OCI-M1 (cell line): Measurements from ENCODE around the gene SRGN.
"Not testable (repeated sequence)": the region's sequence is repeated elsewhere in the genome, so short reads cannot be mapped to it uniquely, and the experiment has no call there.

ENCODE experiments used
- DNase-seq: peaks from one replicate; lab custom pipeline; 2025; lab: John Stamatoyannopoulos, UW

SRGN gene, protein sequence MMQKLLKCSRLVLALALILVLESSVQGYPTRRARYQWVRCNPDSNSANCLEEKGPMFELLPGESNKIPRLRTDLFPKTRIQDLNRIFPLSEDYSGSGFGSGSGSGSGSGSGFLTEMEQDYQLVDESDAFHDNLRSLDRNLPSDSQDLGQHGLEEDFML

DNA sequence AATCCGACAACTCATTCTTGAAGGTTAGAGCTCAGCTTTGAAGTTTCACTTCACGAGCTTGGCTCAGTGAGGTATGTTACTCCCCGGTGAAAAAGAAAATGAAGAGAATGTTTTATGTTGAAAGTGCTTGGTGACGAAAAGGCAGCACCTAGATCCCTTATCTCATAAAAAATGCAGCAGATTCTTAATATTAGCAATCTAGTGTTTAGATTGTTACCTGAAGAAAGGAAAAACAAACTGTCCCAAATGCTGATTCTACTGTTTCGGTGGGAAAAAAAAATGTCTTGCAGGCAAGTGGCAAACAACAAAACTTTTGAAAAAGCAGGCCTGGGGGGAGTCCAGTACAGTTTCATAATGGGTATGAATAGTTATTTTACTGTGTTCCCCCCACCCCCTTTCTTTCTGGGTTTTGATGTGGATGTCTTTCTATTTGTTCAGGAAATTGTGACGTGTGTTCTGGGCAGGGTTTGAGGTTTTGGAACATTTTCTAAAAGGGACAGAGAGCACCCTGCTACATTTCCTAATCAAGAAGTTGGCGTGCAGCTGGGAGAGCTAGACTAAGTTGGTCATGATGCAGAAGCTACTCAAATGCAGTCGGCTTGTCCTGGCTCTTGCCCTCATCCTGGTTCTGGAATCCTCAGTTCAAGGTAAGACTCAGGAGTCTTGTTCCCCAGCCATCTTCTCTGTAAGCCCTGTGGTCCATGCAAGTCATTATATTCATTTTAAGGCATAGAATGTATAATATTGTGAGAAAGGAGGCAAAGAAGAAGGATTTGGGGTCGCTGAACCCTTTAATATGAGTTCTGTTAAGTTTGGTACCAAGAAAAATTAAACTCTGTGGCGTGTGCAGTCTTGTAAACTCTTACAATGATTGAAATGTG lies at the start of gene SRGN:
Gene SRGN (plus strand): TSS at position 514 of the 881 bp plus-strand sequence. CDS start 55 bp downstream, at position 569.
- DNase-seq = peak; percentile 97

DNA sequence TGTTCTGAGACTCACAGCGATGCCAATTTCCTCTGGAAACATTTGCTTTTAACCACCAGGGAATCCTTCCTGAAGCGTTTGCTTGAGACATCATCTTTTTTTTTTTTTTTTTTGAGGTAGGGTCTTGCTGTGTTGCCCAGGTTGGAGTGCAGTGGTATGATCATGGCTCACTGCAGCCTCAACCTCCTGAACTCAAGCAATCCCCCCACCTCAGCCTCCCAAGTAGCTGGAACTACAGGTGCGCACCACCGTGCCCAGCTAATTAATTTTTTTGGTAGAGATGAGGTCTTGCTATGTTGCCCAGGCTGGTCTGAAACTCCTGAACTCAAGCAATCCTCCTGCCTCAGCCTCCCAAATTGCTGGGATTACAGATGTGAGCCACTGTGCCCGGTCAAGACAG lies 47.0 kb upstream of the SRGN start:
- not testable (repeated sequence) for DNase-seq

DNA sequence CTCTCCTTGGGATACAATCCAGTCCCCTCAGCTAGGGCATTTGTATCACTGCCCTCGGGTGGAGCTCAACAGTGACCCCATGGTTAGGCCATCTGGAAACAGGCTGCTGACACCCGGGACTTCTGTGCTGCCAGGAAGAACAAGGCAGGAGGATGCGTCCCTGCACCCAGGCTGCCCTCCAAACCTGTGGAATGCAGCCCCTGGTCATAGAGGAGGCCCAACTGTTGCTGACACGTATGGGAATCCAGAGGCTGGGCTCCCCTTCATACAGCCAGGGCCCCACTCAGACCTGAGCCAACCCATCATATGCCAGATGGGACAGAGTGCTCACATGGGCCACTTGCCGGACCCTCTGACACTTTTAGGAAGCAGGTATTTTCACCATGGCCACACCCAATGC lies 45.5 kb upstream of the SRGN start:
- no peak for DNase-seq

DNA sequence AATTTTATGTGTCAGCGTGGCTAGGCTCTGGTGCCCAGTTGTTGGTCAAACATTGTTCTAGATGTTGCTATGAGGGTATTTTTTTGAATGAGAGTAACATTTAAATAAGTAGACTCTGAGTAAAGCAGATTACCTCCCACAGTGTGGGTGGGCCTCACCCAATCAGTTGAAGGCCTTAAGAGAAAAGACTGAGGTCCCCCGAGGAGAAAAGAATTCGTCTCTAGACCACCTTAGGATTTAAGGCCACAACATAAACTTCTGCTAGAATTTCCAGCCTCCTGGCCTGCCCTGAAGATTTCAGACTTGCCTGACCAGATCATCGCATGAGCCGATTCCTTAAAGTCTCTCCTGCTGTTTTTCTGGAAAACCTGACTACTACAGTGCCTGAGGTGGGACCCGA lies 45.1 kb upstream of the SRGN start:
- no peak for DNase-seq

DNA sequence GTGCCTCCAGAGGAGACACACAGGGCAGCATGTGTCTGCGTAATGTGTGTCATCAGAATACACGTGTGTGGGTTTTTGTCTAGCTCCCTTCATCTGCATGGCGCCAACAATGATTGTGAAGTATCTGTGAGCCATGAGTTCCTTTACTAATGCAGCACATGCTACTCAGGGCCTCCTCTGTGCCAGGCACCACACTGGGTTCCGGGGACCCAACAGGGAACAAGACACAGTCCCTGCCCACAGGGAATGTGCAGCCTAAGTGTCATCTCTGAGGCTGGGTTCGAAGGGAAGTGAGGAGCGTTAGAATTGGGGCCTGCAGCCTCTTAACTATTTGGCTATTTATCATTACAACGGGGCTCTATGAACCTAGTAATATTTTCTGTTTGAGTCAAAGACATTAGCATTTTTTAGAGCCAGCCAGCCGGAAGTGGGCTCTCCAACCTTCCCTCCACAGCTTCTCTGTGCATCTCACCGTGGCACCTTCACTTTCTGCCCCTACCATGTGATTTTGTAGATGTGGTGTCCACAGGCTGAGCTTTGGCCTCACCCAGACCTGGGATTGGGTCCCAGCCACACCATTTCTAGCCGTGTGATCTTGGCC lies 43.9 kb upstream of the SRGN start:
- DNase-seq = no peak

DNA sequence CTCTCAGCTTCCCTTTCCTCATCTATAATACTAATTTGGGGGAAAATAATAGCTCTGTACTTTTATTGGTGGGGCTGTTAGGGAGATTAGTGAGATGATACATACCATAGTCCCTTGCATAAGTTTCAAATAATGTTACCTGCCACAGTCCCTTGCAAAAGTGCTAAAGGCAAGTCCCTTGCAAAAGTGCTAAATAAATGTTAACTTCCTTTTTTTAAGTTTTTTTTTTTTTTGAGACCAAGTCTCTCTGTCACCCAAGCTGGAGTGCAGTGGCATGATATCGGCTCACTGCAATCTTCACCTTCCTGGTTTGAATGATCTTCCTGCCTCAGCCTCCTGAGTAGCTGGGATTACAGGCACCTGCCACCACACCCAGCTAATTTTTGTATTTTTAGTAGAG lies 43.4 kb upstream of the SRGN start:
- DNase-seq = peak; percentile 89

DNA sequence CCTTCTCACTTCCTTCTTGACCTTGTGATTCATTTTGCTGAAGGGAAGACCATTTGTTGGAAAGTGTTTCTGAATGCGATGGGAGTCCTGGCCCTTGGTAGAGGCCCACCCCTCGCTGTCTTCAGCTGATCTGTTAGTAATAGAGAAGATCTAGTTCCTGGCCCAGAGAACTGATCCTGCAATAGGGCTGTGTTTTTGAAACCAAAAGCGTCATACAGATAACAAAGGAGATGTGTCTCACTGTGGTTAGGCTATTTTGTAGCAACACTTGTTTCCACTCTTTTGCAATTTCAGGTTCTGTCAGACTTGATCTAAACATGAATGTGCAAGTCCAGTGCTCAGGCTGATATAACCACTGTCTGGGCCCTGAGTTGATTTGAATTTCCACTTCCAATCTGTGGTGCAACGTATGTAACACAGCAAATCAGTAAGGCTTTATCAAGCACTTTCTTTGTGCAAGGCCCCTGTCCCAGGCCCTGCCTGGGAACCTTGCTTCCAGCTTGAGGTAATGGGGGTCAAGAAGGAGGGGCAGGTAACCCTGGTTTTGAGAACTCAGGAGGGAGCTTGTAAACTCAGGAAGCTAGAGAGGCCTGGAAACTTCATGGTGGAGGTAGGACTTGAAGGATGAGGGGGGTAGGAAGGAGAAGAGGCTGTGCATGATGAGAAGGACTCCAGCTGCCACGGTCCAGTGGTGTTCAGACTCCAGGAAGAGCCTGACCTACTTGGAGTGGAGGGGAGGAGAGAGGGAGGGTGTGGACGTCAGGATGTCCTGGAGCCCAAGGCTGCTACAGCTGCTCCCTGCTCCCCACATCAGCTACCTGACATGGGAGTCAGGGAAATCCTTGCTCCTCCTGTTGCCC lies 42.2 kb upstream of the SRGN start:
- peak; percentile 94 for DNase-seq

DNA sequence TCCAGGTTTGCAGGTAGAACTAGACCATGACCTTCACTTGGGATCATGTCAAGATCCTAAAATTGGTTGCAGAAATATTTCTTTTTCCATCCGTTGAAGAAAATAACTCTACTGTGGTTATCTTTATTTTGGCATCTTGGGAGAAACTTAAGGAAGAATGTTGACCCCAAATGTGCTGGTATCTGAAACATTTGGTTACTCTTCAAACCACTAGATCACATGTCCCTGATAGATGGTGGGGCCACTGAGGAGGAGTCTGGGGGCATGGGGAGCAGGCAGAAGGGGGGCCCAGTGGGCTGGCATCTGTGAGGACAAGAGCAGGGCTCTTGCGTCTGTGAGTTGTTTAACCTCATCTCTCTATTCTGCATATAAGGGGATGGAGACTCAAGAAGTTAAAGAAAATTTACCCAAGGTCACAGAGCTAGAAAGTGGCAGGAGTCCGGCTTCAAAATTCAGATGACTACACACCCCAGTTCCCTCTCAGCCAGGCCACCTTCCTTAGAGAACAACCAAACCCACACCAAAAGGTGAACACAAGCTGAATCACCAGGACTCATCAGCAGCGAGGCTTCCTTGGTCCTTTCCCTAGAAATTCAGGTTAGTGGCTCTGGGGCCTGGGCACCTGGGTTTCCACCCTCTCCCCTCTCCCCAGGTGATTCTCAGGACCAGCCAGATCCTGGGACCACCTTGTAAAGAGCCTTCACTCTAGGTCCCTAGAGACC lies 40.6 kb upstream of the SRGN start:
- no peak for DNase-seq

DNA sequence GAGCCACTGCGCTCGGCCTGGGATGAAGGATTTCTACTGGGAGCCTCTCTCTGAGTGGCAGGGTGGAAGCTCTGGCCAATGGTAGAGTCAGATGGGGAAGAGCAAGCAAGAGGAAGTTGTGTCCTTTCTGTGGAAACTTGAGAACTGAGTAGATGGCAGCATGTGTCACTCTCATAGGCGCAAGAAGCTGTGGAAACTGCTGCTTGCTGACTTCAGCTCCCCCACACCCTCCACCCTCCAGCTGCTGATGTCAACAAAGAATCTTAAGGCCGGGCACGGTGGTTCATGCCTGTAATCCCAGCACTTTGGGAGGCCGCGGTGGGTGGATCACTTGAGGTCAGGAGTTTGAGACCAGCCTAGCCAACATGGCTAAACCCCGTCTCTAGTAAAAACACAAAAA lies 39.8 kb upstream of the SRGN start:
- DNase-seq = peak; percentile 71

DNA sequence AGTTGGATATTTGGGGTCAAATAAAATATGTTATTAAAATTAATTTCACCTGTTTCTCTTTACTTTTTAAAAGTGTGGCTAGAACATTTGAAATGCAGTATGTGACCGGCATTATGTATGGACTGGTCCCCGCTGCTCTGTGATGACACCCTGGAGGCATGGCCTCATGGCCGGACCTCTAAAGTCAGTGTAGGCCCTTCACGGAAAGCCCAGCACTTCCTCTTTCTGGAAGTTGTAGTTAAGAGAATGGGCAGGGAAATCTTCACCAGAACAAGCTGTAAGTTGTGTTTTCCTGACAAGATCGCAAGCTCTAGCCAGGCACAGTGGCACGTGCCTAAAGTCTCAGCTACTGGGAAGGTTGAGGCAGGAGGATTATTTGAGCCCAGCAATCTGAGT lies 38.3 kb upstream of the SRGN start:
- peak; percentile 88 for DNase-seq

DNA sequence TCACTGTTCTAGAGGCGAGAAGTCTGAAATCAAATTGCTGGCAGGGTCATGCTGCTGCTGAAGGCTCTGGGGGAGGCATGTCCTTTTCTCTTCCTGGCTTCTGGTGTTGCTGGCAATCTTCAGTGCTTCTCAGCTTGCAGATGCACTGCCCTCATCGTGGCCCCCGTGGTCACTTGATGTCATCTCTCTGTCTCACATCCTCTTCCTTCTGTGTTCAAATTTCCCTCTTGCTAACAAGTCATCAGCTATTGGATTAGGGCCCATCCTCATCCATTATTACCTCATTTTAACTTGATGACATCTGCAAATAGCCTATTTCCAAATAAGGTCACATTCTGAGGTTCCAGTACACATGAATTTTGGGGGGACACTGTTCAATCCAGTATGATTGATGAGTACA lies 36.6 kb upstream of the SRGN start:
- no peak for DNase-seq

DNA sequence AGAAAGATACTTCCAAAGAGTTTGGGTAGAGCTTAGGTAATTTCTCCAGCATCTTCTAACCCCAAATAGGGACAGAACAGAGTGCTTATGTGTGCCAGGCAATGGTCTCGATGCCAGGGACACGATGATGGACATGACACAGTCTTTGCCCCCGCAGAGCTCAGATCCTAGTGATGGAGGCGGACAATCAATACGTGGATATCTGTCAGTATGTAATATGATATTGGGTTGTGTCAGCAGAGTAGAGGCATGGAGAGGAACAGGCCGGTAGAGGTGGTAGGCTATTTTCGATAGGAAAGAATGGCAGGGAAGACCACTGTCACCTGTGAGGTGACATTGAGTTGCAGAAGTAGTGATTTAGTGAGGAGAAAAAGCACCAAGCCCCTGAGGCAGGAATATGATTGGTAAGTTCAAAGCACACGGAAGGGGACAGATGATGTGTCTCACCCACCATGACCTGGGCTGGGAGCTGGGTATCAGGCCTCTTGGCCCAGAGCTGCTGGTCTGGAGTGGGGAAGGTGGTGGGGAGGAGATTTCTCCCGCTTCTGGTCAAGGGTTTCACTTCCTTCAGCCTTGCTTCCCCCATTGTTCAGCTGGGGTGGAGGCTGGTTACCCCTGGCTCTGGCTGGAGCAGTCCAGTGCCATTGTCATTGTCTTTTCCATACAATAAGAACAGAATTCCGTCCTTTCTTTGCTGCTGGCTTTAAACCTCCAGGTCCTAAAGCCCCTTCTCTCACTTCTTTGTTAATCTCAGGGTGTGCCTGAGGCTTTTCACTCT lies 36.0 kb upstream of the SRGN start:
- no peak for DNase-seq

DNA sequence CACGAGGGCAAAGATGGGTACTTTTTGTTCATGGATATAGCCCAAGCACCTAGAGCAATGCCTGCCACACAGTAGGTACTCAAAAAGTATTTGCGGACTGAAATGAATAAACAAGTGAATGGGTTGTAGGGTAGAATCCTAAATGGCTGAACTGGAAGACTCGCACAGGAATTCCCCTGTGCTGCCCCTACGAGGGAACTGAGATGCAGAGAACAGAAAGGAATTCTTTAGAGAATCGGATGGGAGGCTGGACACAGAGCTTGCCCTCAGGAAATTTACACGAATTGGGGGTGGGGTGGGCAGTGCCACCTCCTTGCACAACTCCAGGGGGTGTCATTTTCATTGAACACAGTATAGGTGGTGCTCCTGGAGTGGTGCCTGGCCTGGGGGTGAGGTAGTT lies 35.2 kb upstream of the SRGN start:
- DNase-seq = no peak

DNA sequence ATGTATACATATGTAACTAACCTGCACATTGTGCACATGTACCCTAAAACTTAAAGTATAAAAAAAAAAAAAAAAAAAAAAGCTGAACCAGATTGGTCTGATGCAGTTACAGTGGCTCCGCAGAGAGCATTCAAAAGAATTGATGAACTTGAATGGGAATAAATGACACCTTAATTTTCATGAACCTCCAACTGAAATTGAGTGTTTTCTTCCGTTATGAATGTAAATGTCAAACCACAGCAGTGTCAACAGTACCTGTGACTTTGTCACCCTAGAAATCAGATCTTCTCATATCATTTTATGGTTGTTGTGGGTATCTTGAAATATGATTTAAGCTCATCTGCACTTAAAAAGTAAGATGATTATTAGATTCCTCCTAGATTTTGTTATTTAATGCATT lies 32.7 kb upstream of the SRGN start:
- DNase-seq = no peak

DNA sequence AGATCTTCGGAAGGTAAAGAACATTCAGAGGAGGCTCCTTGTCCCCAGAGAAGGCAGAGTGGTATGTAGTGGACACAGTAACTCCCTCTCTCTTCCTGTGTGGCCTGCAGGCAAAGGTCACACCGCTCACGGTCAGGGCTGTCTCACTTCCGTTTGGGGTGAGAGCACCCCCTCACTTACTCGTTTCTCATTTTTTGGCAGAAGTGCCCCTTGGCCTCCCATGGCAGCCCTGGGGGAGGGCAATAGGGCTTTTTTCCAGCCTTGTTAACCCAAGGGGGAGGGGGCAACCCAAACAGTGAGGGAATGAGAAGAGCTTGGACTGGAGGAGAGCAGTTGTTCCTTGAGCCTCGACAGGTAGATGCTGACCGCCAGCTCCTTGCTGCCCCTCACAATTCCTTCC lies 31.8 kb upstream of the SRGN start:
- DNase-seq = no peak

DNA sequence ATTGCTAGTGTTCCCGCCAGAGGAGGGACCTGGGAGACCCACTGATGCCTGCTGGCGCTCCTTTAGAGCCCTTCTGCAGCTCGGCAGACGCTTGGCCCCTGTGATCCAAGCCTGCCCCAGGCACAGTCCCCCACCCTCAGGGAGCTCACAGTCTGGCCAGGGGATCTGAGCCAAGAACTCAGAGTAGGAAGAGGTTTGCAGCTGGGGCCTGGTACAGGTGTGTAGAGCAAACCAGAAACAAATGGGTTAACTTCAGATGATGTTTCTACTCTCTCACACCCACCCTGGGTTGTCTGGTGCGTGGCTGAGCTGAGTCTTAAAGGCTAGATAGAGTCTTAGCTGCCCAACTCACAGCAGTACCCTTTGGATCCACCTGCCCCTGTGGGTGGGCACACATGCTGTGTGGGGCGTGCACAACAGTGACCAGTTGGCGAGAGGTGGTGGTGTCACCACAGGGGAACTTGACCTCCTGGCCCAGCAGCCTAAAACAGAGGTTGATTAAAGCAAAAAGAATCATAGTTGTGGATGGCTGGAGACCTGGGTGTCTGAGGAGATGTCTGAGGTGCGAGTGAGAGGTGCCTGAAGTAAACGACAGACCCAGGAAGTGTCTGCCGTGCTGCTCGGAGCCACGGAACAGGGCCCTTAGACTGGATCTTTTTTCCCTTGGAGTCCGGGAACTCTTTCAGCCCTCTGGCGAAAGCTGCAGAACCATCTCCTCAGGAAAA lies 31.2 kb upstream of the SRGN start:
- no peak for DNase-seq

DNA sequence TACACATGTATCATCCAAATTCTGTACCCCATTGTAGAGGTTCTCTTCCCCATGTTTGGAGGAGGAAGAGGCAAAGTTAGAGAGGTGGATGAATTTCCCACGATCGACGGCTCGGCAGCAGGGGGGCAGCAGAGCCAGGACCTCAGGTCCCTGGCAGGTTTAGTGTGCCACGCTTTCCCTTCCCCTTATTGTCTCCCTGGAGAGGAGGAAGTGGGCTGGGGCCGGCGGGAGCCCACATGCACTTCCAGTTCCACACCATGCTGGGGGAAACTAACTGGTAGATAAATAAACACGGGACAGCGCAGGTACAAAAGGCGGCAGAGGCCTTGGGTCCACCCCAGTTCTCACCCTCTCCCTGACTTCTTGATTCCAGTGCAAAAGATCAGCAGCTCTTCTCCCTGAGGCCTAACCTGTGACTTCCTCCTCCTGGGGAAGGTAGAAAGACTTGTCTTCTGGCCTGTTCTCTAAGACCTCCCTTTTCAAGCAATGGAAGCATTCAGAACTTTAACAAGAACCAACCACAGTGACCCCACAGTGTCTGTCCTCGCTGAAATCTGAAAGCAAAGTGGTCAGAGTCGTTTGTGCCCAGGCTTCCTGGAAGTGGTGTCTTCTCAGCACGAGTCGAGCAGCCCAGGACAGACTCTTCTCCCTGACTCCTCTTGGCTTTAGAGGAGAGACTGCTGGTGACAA lies 30.5 kb upstream of the SRGN start:
- DNase-seq = peak; percentile 21

DNA sequence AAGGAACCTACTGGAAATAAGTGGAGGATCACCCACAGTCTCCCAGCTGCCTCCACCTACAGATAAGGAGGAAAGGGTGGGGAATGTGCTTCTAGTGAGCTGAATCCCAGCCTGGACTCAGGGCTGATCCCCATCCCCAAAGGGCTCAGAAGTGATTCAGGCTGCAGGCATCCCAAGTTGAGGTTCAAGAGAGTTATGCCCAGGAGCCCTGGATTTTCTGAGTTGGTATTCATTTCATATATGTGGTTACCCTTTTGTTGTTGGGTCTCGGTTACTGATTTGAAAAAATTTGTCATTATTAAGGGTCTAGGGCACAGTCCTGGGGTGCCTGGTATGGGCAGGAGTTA lies 30.0 kb upstream of the SRGN start:
- no peak for DNase-seq

DNA sequence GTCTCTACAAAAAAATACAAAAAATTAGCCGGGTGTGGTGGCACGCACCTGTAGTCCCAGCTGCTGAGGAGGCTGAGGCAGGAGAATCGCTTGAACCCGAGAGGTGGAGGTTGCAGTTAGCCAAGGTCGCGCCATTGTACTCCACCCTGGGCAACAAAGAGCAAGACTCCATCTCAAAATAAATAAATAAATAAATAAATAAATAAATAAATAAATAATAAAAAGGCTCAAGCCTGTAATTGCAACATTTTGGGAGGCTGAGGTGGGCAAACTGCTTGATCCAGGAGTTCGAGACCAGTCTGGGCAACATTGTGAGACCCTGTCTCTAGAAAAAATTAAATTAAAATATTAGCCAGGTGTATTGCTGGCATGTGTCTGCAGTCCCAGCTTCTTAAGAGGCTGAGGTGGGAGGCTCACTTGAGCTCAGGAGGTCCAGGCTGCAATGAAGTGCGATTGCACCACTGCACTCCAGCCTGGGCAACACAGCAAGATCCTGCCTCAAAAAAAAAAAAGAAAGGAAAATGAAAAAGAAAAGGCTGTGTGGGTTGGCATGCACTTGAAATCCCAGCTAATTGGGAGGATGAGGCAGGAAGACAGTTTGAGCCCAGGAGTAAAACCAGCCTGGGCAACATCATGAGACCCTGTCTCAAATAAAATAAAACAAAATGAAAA lies 27.6 kb upstream of the SRGN start:
- no peak for DNase-seq
